ENCODE data around the gene SHOC2.

SHOC2 gene

GRCh38 chr10:110901954-110902819, 17.2 kb upstream of the SHOC2 start:
- TF ChIP-seq ZNF384 (IDR thresholded peaks at IDR 0.05) (no peak), SUZ12 (IDR thresholded peaks at IDR 0.05) (no peak), FOXM1 (IDR thresholded peaks at IDR 0.05; ENCODE audit: borderline replicate concordance) (no peak), CTBP1 (IDR thresholded peaks at IDR 0.05; ENCODE audit: borderline replicate concordance) (no peak), LEF1 (IDR thresholded peaks at IDR 0.05; ENCODE audit: borderline replicate concordance) (no peak), NFRKB (IDR thresholded peaks at IDR 0.05) (no peak)
- DNase-seq (ENCODE audit: extremely low spot score) = no peak
- POLR2A ChIA-PET = interaction anchor here (2.0 to 2.8 kb wide), 2 partner anchors 16 to 29 kb away, joined by 4 to 13 read pairs; partner anchors contain the start of genes BBIP1 and SHOC2
- CTCF ChIA-PET = interaction anchor here (1.6 kb wide), 1 partner anchor 8 kb away, joined by 7 read pairs; no protein-coding TSS in a partner anchor

- DNase-seq (ENCODE audit: extremely low spot score) = no peak
- POLR2A ChIA-PET = interaction anchor here (1.0 to 2.8 kb wide), 3 partner anchors 9 to 31 kb away, joined by 3 to 13 read pairs (median 4); partner anchors contain the start of genes BBIP1 and SHOC2
- CTCF ChIA-PET = interaction anchor here (0.5 to 1.6 kb wide), 2 partner anchors 9 to 931 kb away, joined by 5 to 7 read pairs; no protein-coding TSS in a partner anchor
- TF ChIP-seq FOXK2 (IDR thresholded peaks at IDR 0.05) (no peak), CTBP1 (IDR thresholded peaks at IDR 0.05; ENCODE audit: borderline replicate concordance) (no peak), HDGF (IDR thresholded peaks at IDR 0.05; ENCODE audit: borderline replicate concordance) (no peak), L3MBTL2 (conservative IDR thresholded peaks at IDR 0.05) (no peak), SP1 (IDR thresholded peaks at IDR 0.05) (no peak), LEF1 (IDR thresholded peaks at IDR 0.05; ENCODE audit: borderline replicate concordance) (no peak), FOXM1 (IDR thresholded peaks at IDR 0.05; ENCODE audit: borderline replicate concordance) (no peak), ARNT (IDR thresholded peaks at IDR 0.05) (no peak), SUZ12 (IDR thresholded peaks at IDR 0.05) (no peak), ZNF384 (IDR thresholded peaks at IDR 0.05) (no peak), BHLHE40 (IDR thresholded peaks at IDR 0.05; ENCODE audit: borderline replicate concordance) (no peak), FOXA1 (IDR thresholded peaks at IDR 0.05) (no peak), PKNOX1 (IDR thresholded peaks at IDR 0.05) (no peak), TARDBP (IDR thresholded peaks at IDR 0.05) (no peak), NFRKB (IDR thresholded peaks at IDR 0.05) (no peak)
Observed at GRCh38 chr10:110903280-110904278, 15.8 kb upstream of the SHOC2 start.

- ChIA-PET CTCF (interaction anchor here (0.7 to 1.1 kb wide), 3 partner anchors 16 to 1571 kb away, joined by 3 read pairs; no protein-coding TSS in a partner anchor), POLR2A (interaction anchor here (0.5 to 1.8 kb wide), 3 partner anchors 9 to 39 kb away, joined by 3 to 10 read pairs (median 3); partner anchors contain the start of genes BBIP1, PDCD4 and SHOC2)
- no peak for DNase-seq (ENCODE audit: extremely low spot score)
- no peak for TF ChIP-seq HDGF (IDR thresholded peaks at IDR 0.05; ENCODE audit: borderline replicate concordance)
- TF ChIP-seq L3MBTL2 (conservative IDR thresholded peaks at IDR 0.05) = no peak
- TF ChIP-seq ZNF384 (IDR thresholded peaks at IDR 0.05) = no peak
- TF ChIP-seq FOXM1 (IDR thresholded peaks at IDR 0.05; ENCODE audit: borderline replicate concordance) = no peak
- no peak for TF ChIP-seq ELF4 (IDR thresholded peaks at IDR 0.05)
- TF ChIP-seq PKNOX1 (IDR thresholded peaks at IDR 0.05) = no peak
- TF ChIP-seq FOXK2 (IDR thresholded peaks at IDR 0.05) = no peak
- TF ChIP-seq BHLHE40 (IDR thresholded peaks at IDR 0.05; ENCODE audit: borderline replicate concordance) = no peak
- no peak for TF ChIP-seq LEF1 (IDR thresholded peaks at IDR 0.05; ENCODE audit: borderline replicate concordance)
- TF ChIP-seq TARDBP (IDR thresholded peaks at IDR 0.05) = no peak
- no peak for TF ChIP-seq SUZ12 (IDR thresholded peaks at IDR 0.05)
- TF ChIP-seq SP1 (IDR thresholded peaks at IDR 0.05) = no peak
Observed at GRCh38 chr10:110910138-110910537, 9.3 kb upstream of the SHOC2 start.

- TF ChIP-seq FOXK2 (IDR thresholded peaks at IDR 0.05) (no peak), HDGF (IDR thresholded peaks at IDR 0.05; ENCODE audit: borderline replicate concordance) (no peak), ARNT (IDR thresholded peaks at IDR 0.05) (no peak)
- no peak for DNase-seq (ENCODE audit: extremely low spot score)
- CTCF ChIA-PET = interaction anchor here (1.1 kb wide), 1 partner anchor 108 kb away, joined by 3 read pairs; no protein-coding TSS in a partner anchor
- POLR2A ChIA-PET = interaction anchor here (0.9 kb wide), 1 partner anchor 9 kb away, joined by 3 read pairs; no protein-coding TSS in a partner anchor
Observed at GRCh38 chr10:110912374-110912773, 7.0 kb upstream of the SHOC2 start.

GRCh38 chr10:110914431-110914830, 5.0 kb upstream of the SHOC2 start:
- TF ChIP-seq CTBP1 (IDR thresholded peaks at IDR 0.05; ENCODE audit: borderline replicate concordance) = no peak
- no peak for TF ChIP-seq SUZ12 (IDR thresholded peaks at IDR 0.05)
- no peak for TF ChIP-seq LEF1 (IDR thresholded peaks at IDR 0.05; ENCODE audit: borderline replicate concordance)
- TF ChIP-seq SP1 (IDR thresholded peaks at IDR 0.05) = no peak
- no peak for TF ChIP-seq PKNOX1 (IDR thresholded peaks at IDR 0.05)
- TF ChIP-seq HDGF (IDR thresholded peaks at IDR 0.05; ENCODE audit: borderline replicate concordance) = no peak
- TF ChIP-seq ELF4 (IDR thresholded peaks at IDR 0.05) = no peak
- TF ChIP-seq L3MBTL2 (conservative IDR thresholded peaks at IDR 0.05) = no peak
- TF ChIP-seq ARNT (IDR thresholded peaks at IDR 0.05) = no peak
- TF ChIP-seq BHLHE40 (IDR thresholded peaks at IDR 0.05; ENCODE audit: borderline replicate concordance) = no peak
- TF ChIP-seq FOXM1 (IDR thresholded peaks at IDR 0.05; ENCODE audit: borderline replicate concordance) = no peak
- TF ChIP-seq ZNF384 (IDR thresholded peaks at IDR 0.05) = no peak
- no peak for TF ChIP-seq FOXA1 (IDR thresholded peaks at IDR 0.05)
- ChIA-PET POLR2A (interaction anchor here (0.9 to 1.7 kb wide), 2 partner anchors 14 to 43 kb away, joined by 3 to 4 read pairs; partner anchors contain the start of gene PDCD4), CTCF (interaction anchor here (0.8 kb wide), 1 partner anchor 21 kb away, joined by 3 read pairs; no protein-coding TSS in a partner anchor)
- DNase-seq (ENCODE audit: extremely low spot score) = no peak
